ENCODE data around the gene MYH6. TPM values are rescaled to one million over a fixed set of nuclear protein-coding genes. Genes with fewer than 3 reads are reported as not detected.

The MYH6 gene
- total and polyA plus RNA-seq, 2 donors (not counting 1 experiment from before 2014, with no cell fraction given): not detected

- no peak overlapping the region for H3K9ac ChIP-seq (ENCODE audit: low read length)
- no peaks in the 10 kb centered on the region for H3K4me1 ChIP-seq (ENCODE audit: control insufficient read depth in 2 of 2, insufficient read depth in 2 of 2, low read length in 2 of 2)
- no peak overlapping the region for H3K27ac ChIP-seq (ENCODE audit: low read length in 2 of 2)
- H3K4me1 Mint-ChIP-seq: no peaks in the 10 kb centered on the region
- H3K79me2 ChIP-seq (ENCODE audit: control insufficient read depth, insufficient read depth, low read length): no peaks in the 10 kb centered on the region
- CTCF ChIA-PET: interaction anchor here (0.7 to 1.7 kb wide), 2 partner anchors 19 to 34 kb away, joined by 3 to 4 read pairs; no protein-coding TSS in a partner anchor
- intact Hi-C loops (cut with micrococcal nuclease): no loop called here
- H4K20me1 ChIP-seq (ENCODE audit: control insufficient read depth, insufficient read depth, low read length, poor library complexity, severe bottlenecking): no peaks in the 10 kb centered on the region
- DNase-seq (no peak), ATAC-seq (ENCODE audit: low read depth) (no peak)
- no peak overlapping the region for H3K4me2 ChIP-seq (replicated peaks; ENCODE audit: low read depth, low read length, poor library complexity, severe bottlenecking)
- TF ChIP-seq, protein P1, sequence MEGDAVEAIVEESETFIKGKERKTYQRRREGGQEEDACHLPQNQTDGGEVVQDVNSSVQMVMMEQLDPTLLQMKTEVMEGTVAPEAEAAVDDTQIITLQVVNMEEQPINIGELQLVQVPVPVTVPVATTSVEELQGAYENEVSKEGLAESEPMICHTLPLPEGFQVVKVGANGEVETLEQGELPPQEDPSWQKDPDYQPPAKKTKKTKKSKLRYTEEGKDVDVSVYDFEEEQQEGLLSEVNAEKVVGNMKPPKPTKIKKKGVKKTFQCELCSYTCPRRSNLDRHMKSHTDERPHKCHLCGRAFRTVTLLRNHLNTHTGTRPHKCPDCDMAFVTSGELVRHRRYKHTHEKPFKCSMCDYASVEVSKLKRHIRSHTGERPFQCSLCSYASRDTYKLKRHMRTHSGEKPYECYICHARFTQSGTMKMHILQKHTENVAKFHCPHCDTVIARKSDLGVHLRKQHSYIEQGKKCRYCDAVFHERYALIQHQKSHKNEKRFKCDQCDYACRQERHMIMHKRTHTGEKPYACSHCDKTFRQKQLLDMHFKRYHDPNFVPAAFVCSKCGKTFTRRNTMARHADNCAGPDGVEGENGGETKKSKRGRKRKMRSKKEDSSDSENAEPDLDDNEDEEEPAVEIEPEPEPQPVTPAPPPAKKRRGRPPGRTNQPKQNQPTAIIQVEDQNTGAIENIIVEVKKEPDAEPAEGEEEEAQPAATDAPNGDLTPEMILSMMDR (IDR thresholded peaks at IDR 0.05): no peak
- TF ChIP-seq EZH2 (IDR thresholded peaks at IDR 0.05; ENCODE audit: borderline replicate concordance, insufficient read depth, low read depth, low read length, poor library complexity, severe bottlenecking): no peak
- H3K27me3 ChIP-seq (replicated peaks in 1 of 4; ENCODE audit: control extremely low read depth in 1 of 4, control insufficient read depth in 3 of 4, insufficient read depth in 4 of 4, low read length in 3 of 4): peaks cover 0 to 22% (median 5%) of the 10 kb centered on the region in 4 experiments
- no peak overlapping the region for H3K4me3 Mint-ChIP-seq
- no peaks in the 10 kb centered on the region for H3K36me3 ChIP-seq (replicated peaks in 1 of 2; ENCODE audit: control extremely low read depth in 1 of 2, control insufficient read depth in 1 of 2, extremely low read depth in 1 of 2, insufficient read depth in 2 of 2, low read length in 1 of 2)
- H3K4me3 ChIP-seq (ENCODE audit: control extremely low read depth in 1 of 5, extremely low read depth in 1 of 5, insufficient read depth in 1 of 5, low read depth in 2 of 5, low read length in 4 of 5): no peak overlapping the region
- POLR2A ChIA-PET: no interaction called here
- H3K27me3 Mint-ChIP-seq: peaks cover 32% of the 10 kb centered on the region
- H3K27ac Mint-ChIP-seq: no peak overlapping the region
- WGBS (ENCODE audit: insufficient coverage): 86% methylated on average over 6 of the region's 11 CpGs
- peaks cover 0 to 3% (median 0%) of the 10 kb centered on the region in 3 donors for H3K9me3 ChIP-seq (ENCODE audit: control extremely low read depth in 1 of 3, control insufficient read depth in 2 of 3, insufficient read depth in 1 of 3, low read length in 2 of 3)
- no peaks in the 10 kb centered on the region for H3K9me3 Mint-ChIP-seq (ENCODE audit: insufficient read depth)
- no peak overlapping the region for H2AFZ ChIP-seq (ENCODE audit: insufficient read depth, low read depth, low read length, poor library complexity, severe bottlenecking)
Observed at GRCh38 chr14:23360496-23360895, 47.6 kb downstream of the MYH6 start.

DNA sequence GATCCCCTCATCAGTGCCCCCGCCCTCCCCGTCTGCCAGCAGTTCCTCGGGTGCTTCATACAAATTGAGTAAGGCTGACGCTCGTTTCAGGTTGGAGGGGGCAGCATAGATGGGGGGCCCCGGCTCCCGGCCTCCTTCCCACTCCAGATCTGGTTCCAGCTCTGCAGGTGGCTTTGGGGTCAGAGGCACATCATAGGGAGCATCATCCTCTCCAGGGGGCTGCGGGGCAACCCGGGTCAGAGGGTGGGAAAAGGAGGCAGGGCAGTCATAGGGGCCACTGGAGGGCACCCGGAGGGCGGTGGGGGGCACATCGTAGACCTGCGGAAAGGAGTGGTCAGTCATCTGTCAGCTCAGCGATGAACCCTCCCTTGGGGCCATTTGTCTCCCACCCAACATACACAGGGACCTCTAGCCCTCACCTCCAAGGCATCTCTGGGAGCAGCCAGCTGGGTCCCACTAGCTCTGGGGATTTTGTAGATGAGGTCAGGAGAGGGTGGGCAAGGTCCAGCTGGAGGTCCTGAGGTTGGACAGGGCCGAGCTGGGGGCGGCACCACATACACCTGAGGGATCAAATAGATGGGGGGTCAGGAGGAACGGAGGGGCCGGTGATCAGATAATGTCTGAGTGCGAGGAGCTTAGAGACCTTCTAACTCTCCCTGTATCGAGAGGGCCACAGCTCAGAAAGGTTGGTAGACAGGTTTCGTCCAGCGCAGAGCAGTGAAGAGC lies 48.2 kb downstream of the MYH6 start:
- H3K4me3 Mint-ChIP-seq: no peak overlapping the region
- POLR2A ChIA-PET: no interaction called here
- Histone ChIP-seq H4K20me1 (ENCODE audit: control insufficient read depth, insufficient read depth, low read length, poor library complexity, severe bottlenecking) (no peaks in the 10 kb centered on the region), H3K79me2 (ENCODE audit: control insufficient read depth, insufficient read depth, low read length) (no peaks in the 10 kb centered on the region), H3K4me3 (ENCODE audit: control extremely low read depth in 1 of 5, extremely low read depth in 1 of 5, insufficient read depth in 1 of 5, low read depth in 2 of 5, low read length in 4 of 5) (no peak overlapping the region), H3K27me3 (replicated peaks in 1 of 4; ENCODE audit: control extremely low read depth in 1 of 4, control insufficient read depth in 3 of 4, insufficient read depth in 4 of 4, low read length in 3 of 4) (peaks cover 0 to 26% (median 4%) of the 10 kb centered on the region in 4 experiments), H3K4me1 (ENCODE audit: control insufficient read depth in 2 of 2, insufficient read depth in 2 of 2, low read length in 2 of 2) (no peaks in the 10 kb centered on the region), H2AFZ (ENCODE audit: insufficient read depth, low read depth, low read length, poor library complexity, severe bottlenecking) (no peak overlapping the region), H3K36me3 (replicated peaks in 1 of 2; ENCODE audit: control extremely low read depth in 1 of 2, control insufficient read depth in 1 of 2, extremely low read depth in 1 of 2, insufficient read depth in 2 of 2, low read length in 1 of 2) (no peaks in the 10 kb centered on the region), H3K4me2 (replicated peaks; ENCODE audit: low read depth, low read length, poor library complexity, severe bottlenecking) (no peak overlapping the region), H3K9ac (ENCODE audit: low read length) (no peak overlapping the region), H3K27ac (ENCODE audit: low read length in 2 of 2) (no peak overlapping the region), H3K9me3 (ENCODE audit: control extremely low read depth in 1 of 3, control insufficient read depth in 2 of 3, insufficient read depth in 1 of 3, low read length in 2 of 3) (peaks cover 0 to 1% (median 0%) of the 10 kb centered on the region in 3 donors)
- intact Hi-C loops (cut with micrococcal nuclease): no loop called here
- no peak for ATAC-seq (ENCODE audit: low read depth)
- CTCF ChIA-PET: interaction anchor here (0.7 to 1.7 kb wide), 2 partner anchors 20 to 33 kb away, joined by 3 to 4 read pairs; no protein-coding TSS in a partner anchor
- TF ChIP-seq, protein P1 (IDR thresholded peaks at IDR 0.05): no peak
- TF ChIP-seq EZH2 (IDR thresholded peaks at IDR 0.05; ENCODE audit: borderline replicate concordance, insufficient read depth, low read depth, low read length, poor library complexity, severe bottlenecking): no peak
- H3K27me3 Mint-ChIP-seq: peaks cover 36% of the 10 kb centered on the region
- H3K9me3 Mint-ChIP-seq (ENCODE audit: insufficient read depth): no peaks in the 10 kb centered on the region
- no peaks in the 10 kb centered on the region for H3K4me1 Mint-ChIP-seq
- DNase-seq: no peak
- 88% methylated on average over 17 of the region's 22 CpGs for WGBS (ENCODE audit: insufficient coverage)
- no peak overlapping the region for H3K27ac Mint-ChIP-seq
